CD4-positive, alpha-beta T cell treated with Interleukin-21 for 1 hour (primary cell): Measurements from ENCODE around the gene RASSF8.

Experiments
- DNase-seq: peaks from one replicate; pipeline ENCODE4 v3.0.0-alpha.2; 2020

RASSF8 gene

DNA sequence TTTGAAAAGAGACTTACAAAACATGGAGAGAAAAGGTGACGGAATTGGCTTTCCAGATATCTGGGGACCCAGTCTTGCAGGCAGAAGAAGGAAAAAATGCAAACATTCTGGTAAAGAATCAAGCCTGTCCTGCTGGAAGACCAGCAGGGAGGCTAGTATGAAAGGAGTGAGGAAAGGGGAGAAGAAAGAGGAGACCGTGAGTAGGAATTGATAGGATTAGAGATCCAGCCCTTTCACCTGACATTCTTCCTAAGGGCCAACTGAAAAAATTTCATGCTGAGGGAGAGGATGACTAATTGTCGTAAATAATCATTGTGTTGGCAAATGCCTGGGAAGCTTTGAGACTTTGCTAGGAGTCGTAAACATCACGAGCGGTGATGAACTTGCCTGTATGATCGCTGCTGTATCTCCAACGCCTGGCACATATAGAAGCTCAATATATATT, 154.2 kb downstream of the RASSF8 start:
- no peak for DNase-seq

DNA sequence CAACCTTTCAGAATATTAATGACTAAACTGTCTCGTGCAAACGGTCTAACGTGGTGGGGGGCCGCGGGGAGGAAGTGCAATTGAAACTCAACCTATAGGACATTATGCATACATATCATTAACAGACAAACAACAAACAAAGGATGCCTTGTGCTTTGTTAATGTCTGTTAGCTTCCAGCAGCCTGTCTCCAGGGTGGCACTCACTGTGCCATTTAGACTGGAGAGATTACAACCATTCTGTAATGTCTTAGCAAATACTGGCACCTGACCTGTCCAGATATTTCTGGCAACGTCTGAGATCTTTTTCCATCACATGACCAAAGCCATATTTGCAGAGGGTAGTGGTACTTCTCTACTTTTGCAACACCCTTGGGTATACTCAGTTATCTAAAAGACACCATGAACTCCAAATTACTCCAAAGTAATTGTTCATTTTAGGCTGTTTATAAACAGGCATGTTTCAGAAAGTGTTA, 154.7 kb downstream of the RASSF8 start:
- DNase-seq, result no peak

DNA sequence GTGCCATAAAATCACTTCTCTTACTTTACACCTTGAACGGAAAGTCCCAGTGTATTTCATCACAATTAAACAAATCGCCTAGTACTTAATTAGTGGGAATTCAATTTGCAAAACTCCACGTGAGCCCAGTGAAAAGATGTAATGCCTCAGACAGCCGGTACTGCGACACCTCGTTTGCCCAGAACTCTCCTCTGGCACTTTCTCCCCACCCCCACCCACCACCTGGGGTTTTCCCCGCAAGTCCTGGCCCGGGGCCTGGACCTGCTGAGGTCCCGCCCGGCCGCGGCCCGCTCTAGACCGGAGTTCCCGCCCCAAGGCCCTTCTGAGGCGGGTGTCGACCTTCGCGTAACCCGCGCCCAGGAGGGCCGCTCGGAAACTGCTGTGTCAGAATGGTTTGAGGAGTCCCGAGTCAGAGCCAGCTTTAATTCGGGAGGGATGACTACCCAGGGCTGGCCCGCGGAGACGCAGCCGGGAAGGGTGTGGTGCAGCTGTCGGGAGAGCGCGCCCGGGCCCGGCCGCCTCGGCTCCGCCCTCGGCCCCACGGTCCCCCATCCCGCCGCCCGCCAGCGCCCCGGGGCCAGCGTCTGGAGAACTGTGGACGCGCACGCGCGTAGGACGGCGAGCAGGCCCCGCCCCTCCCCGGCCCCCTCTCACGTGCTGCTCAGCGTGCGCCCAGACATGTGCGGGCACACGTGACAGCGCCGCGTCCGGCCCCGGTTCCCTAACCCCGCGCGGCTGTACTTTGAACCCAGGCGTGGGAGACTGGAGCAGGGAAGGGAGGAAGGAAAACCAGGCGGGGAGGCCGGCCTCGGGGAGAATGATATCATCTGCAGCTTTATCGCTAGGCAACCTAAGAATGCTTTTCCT, 155.6 kb downstream of the RASSF8 start:
- peak; percentile 72 for DNase-seq

DNA sequence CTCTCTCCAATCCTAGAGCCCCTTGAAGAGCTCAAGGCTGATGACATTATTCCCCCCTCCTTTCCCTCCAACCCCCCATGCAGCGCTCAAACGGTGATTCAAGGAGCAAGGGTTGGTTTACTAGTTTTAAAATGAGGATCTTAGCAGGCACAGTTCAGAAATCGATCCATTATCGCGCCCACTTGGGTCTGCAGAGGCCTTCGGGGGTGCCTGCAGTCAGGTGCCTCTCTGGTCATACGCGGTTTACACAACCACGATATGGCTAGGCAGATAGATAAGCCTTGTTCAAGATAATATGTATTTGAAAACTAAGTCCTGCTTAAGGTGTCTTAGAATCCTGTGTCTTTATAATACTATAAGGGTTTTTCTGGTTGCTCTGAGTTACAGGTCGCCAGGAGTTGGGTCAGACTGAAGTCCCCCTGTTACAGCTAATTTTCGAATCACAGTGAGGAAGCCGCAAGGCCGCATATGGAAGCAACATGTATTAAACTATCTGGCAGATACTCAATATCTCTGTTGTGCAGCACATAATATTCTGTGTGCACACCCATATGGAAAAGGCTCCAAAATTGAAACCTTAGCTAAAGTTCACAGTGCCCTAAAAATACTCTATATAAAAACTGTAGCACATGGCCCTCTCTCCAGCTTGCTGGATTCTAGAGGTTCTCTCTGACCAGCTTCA, 156.4 kb downstream of the RASSF8 start:
- no peak for DNase-seq

DNA sequence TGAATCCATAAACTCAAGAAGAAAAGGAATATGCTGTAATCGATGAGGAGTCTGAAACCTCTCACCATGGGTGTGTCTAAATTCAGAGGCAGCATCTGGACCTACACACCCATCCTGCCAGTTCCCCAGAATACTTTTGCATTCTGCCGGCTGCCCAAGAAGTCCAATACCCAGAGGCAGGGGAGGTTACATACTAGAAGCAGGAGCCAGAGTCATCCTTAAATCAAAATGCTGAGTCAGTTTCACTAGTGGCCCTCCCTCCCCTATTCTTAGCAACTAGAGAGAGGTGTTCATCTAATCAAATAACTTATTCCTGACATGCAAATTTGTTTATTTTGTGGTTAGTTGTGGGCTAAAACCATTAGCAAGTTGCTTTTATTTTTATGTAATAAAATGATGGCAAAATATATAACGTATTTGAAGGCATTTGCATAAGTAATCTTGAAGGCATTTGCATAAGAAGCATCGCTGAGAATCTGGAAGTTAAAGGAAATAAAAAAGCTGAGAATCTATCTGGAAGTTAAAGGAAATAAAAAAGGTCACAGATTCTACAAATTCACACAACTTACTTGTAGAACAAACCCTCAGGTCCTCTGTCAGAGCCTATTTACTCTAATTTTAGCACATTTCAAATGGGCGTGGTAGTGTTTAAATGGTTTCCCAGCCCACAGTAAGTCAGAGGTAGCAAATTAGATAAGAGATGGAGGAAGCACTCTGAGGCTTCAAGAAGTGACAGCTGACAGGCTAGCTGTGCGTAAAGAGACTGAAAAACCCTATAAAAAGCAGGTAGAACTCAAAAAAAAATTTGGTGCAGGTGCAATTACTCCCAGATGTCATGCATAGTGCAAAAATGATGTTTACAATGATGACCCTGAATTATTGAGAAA, 158.6 kb downstream of the RASSF8 start:
- no peak for DNase-seq

DNA sequence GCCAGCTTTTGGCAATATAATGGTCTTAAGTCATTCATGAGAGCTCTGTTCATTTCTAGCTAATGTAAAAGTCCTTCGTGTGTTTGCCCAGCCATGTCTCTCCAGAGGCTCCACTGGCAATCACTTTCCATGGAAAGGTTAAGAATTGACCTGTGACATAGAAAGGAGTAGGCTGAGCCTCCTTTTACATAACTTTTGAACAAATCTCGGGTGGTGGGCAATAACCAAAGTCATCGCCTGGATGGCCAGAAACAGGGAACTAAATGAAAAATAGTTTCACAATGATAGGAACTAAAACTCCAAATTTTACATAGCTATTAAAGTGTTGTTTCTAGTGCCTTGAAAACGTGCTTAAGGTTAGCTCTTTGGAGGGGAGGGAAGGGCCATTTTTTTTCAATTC, 159.8 kb downstream of the RASSF8 start:
- DNase-seq, result no peak

DNA sequence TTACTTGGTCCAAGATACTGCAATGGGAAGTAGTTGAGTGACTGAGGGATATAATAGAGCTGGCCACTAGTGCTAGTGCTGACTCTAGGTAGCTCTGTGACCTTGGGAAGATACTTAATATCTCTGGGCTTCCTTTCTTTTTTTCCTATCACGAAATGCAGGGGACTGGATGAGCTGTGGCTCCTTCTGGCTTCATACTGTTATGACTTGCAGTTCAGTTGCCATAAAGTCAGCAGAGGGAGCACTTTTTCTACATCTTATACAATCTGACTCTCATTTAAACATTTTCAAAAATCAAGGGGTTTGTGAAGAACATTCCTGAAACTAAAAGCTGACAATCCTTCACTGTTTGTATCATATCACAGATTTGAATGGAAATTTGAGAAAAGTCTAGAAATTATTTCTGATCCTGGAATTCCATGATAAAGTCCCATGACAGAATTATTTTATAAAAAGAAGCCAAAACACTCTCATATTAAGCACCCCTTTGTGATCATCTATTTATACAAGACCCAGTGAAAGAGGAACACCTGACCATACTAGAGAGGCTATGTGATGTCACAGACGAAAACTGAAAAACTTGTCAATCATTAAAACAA, 161.0 kb downstream of the RASSF8 start:
- DNase-seq, result no peak

DNA sequence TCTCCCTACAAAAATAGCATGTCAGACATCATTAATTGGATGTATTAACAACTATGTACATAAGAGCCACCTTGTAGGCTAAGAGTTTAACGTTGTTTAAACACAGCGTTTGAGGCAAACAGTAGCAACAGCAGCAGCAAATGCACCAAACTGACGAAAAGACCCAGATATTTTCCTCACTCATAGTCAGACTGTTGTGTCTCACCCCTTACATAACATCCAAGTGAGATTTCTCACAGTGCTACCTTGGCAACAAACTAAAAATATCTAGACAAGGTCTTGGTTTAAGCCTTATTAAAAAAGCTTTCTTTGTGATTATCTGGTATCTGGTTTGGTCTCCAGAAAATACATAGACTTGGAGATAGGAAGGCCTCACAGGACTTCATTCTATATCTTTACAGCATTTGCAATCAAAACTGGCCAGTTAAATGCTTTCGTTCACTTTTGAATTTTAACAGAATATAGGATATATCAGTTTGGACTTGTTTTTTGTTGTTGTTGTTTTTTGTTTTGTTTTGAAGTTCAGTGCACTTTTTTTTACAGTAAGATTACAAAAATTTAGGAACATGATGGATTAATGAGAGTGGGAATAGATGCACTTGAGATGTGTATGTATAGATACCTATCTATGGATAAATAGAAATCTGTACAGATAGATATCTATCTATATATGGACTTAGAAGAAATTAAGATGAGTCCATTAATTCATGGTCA, 162.2 kb downstream of the RASSF8 start:
- no peak for DNase-seq

DNA sequence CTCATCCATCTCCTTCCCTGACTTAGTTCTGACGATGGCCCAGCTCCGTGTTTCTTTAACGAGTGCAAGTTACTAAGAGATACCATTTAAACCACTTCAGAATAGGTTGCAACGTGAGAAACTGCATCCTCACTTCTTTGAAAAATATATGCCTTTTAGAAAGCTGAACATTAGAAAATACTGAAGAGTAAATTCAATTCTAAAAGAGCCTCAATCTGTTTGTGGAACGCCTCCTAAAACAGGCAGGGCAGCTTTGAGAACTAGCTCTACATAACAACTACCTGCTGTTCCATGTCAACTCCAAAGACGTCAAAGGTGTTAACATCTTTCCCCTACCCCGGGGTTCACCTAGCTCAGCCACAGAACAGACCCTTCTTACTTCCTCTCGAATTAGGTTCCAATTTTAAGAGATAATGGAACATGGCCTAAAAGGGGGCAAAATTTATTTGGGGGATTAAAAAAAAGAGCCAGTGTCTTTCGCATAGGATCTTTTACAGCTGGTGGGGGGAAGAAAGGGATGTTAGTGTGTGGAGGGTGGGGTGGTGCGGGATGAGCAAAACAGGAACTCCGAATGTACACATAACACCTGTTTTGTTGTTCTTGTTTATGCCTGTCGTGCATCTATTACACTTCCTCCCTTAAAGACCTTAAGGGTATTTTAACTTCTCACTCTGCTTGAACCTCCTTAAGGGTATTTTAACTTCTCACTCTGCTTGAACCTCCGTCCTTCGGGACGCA, 163.0 kb downstream of the RASSF8 start:
- DNase-seq, result no peak

DNA sequence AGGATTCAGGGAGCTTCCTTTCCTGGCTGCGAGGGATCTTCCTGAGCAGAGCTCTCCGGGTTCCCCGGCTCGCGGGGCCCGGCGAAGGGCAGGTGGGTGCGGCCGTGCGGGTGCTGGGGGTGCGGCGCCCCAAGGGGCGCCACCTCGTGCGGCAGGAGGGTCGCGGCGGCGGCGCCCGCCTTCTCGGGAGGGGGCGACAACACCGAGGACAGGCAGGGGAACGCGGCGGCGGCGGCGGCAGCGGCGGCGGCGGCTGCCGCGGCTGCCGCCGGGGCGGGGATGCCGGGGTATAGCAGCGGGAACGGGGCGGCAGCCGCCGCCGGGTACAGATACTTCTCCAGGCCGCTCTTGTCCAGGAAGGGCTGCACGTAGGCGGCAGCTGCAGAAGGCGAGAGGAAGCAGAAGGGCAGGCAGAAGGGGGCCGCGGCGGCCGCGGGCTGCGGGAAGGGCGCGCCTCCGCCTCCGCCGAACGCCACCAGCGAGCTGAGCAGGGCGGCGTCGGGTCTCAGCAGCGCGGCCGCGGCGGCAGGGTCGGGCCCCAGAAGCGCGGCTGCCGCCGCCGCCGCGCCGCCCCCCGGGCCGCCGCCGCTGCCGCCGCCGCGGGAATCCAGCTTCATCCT, 163.7 kb downstream of the RASSF8 start:
- no peak for DNase-seq

DNA sequence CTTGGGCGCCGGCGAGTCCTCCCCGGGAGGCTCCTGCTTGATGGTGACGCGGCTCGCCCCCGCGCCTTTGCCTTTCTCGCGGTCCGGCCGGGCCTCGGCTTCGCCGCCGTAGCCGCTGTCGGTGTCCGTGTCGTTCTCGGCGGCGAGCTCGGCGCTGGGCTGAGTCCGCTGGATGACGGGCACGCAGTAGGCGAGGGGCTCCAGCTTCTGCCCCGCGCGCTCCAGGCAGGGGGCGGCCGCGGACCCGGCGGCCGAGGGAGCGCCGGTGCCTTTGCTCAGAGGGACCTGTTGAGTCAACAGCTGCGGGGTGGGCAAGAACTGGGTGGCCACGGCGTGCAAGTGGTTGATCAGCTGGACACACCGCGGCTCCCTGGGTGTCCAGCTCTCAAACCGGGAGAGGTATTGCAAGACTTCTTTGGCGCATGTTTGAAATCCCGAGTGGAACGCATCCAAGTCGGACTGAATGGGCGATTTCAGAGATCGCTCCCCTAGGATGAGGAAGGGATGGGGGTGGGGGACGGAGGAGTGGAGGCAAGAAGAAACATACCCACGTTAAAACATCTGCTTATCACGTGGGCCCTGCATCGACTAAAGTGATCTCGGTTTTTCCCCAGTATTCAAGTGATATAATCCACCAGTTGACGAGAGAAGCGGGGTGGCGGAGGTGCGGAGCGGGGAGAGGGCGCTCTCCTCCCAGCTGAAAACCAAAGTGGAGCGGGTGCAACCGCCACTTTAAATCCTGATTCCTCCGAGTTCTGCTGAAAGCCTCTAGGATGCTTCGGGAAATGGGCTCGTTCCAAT, 164.4 kb downstream of the RASSF8 start:
- no peak for DNase-seq

DNA sequence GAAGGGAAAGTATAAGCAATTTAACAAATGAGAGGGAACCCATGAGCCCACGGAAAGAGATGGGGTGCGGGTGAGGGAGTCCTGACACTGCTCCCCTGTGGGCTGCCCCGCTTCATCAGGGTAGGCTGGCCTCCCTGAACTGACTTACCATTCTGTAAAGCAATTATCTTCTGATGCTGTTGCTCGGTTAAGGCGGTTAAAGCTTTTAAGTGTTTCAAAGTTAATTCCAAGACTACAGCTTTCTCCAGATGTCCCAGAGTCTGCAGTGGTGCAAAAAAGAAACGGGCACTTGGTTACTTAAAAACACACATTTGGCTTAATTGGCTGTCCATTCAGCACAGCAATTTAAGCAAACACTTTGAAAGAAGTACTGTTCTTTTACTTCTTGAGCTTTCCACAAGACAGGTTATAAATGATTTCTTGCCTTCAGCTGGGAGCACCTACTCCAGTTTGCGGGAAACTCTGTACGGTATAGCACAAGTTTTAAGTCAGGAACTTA, 165.0 kb downstream of the RASSF8 start:
- no peak for DNase-seq

DNA sequence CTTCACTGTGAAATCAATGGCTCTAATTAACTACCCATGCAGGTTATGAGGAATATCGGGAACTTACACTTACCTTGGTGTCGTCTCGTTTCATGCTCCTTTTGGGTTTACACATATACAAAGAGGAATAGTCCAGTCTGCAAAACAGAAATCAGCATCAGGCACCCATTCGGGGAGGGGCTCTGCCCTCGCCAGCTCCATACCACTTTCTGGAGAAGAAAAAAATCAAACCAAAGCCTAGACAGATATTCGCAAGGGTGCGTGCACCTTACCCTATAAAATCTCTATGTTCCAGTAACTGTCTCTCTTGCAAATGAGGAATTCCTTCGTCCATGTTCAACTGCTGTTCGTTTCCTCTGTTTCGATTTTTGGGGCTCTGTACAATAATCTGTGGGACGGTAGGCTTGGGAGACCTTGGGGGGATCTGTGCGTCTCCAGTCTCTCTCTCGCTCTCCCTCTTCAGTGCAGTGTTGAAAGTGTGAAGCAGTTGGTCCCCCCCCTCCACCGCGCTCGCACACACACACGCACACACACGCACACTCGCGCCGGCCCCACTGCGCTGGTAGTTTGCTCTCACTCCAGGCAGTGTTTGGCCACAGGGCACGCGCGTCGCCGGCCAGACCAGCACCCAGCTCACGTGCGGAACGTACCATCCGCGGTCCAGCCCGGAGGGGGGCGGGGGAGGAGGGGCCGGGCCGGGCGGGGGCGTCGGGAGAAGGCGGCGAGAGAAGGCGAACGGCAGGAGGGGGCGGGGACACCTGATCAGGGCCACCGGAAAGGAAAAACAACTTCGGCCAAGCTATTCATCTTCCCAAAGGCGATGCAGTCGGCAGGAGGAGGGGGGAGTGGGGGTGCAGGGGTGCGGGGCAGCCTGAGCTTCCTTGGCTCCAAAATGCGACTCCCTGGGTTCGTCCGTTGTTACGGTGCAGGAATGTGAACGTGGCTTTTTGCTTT, 166.2 kb downstream of the RASSF8 start, which contains the start of gene BHLHE41:
Gene BHLHE41, minus strand, starts transcription at position 592 of the 954 bp plus-strand sequence. Its CDS starts 258 bp downstream, at position 334.
- DNase-seq, result no peak

DNA sequence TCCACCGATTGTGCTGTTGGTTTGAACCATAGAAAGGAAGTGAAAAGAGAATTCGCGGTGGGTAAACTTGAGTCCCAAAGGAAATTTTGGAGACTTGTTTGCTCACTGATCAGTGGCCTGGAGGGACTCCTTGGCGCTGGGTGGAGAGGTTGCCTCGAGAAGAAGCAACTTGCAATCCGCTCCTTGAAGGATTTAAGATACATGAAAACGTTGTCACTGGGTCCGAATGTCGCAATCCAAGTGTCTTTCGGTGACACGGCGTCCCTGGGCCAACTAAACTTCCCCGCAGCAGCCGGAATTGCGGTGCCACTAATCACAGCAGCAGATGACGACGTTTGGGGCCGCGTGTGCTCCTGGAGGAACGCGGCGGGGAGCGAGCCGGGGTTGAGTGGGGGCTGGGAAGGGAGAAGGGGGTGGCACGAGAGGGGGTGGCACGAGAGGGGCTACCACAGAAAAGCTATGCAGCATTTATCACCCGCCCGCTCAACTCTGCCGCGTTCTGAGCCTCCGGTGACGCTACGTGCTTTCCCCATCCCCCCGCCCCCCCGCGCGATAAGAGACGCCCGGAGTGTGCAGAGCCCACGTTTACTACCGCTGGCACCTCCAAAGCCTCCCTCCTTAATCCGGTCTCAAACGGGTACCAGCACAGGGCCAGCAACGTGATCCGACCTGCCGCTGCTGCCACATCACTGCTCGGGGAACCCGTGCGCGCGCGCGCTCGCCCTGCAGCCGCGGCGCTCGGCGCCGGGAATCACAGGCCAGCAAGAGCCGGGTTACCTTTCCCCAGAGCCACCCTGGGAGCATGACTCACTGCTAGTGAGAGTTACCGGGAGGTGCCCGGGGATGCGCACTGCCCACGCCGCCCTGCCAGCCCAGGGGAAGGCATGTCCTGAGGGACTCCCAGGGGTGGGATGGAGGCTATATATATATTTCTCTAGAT, 167.2 kb downstream of the RASSF8 start:
- DNase-seq, result no peak

DNA sequence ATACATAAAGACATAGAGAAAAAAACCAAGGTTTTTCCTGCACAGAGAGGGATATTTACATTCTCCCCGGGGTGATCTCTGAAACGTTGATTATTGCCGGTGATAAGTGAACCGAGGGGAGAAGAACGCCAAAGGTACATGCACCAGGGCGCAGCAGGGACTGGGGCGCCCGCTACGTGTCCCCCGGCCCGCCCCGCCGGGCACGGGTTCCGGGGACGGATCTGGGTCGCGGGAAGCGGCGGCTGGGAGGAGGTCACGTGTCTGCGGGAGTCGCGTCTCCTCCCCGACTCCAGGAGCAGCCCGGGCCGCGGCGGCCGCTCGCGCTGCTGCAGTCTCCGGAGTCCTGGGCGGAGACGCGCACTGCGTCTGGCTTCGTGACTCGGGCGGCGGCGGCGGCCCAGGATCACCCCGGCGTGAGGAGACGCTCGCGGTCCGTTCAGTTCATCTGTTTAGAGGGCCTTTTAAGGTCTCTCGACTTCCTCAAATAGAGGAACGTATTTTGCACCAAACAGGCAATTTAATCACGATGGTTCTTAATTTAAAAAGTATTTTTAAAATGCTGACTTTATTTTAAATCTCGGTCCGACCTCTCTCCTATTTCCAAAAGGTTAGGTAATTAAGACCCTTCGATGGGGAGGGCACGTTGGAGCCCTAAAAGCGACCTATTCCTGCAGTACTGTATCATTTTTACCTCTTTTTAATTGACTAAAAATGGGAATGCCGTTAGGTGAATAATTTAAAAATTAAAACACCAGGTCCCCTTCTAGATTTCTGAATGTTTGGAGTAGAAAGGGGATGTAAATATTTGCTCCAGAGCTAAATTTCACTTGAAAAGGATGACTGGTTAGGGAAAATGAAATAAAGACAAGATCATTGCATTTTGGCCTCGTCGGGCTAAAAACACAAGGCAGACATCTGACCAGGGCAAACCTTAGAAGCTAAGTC, 168.1 kb downstream of the RASSF8 start:
- DNase-seq, result no peak

DNA sequence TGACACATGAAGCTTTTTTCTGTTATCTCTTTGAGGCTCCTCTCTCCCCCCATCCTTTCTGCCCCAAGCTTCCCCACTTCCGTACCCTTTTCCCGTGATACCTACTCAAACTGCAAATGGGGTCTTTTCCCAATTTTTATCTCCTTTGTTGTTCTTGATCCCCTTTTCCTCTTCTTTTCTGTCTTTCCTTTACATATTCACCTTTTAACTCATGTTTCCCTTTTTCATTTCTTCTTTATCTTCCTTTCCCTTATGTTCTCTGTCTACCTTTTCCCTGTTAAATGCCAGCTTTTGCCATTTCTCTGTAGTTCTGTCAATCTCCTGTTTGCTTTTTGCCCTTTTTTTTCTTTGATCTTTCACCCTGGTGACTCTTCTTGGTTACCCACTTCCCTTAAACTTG, 168.9 kb downstream of the RASSF8 start:
- DNase-seq, result no peak
